ENCODE data around the gene STOML3.

The STOML3 gene

GRCh38 chr13:39037880-39038568 is 47.4 kb upstream of the STOML3 start, which contains the start of the genes NHLRC3 and PROSER1:
Gene NHLRC3, plus strand, starts transcription at chr13:39038456. Its CDS starts 184 bp downstream, at chr13:39038640.
Gene PROSER1, minus strand, starts transcription at chr13:39038089. Its CDS starts 847 bp downstream, at chr13:39037242.
- Histone ChIP-seq H3K4me3 (ENCODE audit: low read length) (peak within 1 kb of the TSS; percentile 95), H2AFZ (ENCODE audit: low read depth, low read length) (peak within 1 kb of the TSS; percentile 97), H3K9ac (ENCODE audit: low read length) (peak within 1 kb of the TSS; percentile 96), H3K9me3 (ENCODE audit: insufficient read depth, low read length) (no peaks in the 10 kb centered on the region), H4K20me1 (ENCODE audit: insufficient read depth, low read length) (peaks cover 18% of the 10 kb centered on the region), H3K4me1 (ENCODE audit: low read length) (peaks cover 27% of the 10 kb centered on the region), H3K4me2 (ENCODE audit: low read length) (peak within 1 kb of the TSS; percentile 84), H3K27ac (ENCODE audit: low read length) (peak within 1 kb of the TSS; percentile 84), H3K27me3 (ENCODE audit: low read depth, low read length) (no peaks in the 10 kb centered on the region), H3K36me3 (replicated peaks; ENCODE audit: low read depth, low read length) (peaks cover 15% of the 10 kb centered on the region), H3K79me2 (ENCODE audit: low read length) (peaks cover 66% of the 10 kb centered on the region)
- TF ChIP-seq EZH2phosphoT487 (IDR thresholded peaks at IDR 0.05; ENCODE audit: low read depth) (no peak), CTCF (IDR thresholded peaks at IDR 0.05; ENCODE audit: low read depth, low read length) (no peak)

GRCh38 chr13:39037410-39037879 is 46.8 kb upstream of the STOML3 start:
- Histone ChIP-seq H3K4me1 (ENCODE audit: low read length) (peaks cover 27% of the 10 kb centered on the region), H3K36me3 (replicated peaks; ENCODE audit: low read depth, low read length) (peaks cover 10% of the 10 kb centered on the region), H3K27ac (ENCODE audit: low read length) (peak overlapping the region; percentile 84), H3K4me3 (ENCODE audit: low read length) (peak overlapping the region; percentile 95), H3K4me2 (ENCODE audit: low read length) (peak overlapping the region; percentile 84), H2AFZ (ENCODE audit: low read depth, low read length) (peak overlapping the region; percentile 97; the same call in 1 of the 2 replicates), H3K79me2 (ENCODE audit: low read length) (peaks cover 71% of the 10 kb centered on the region), H3K9me3 (ENCODE audit: insufficient read depth, low read length) (no peaks in the 10 kb centered on the region), H3K9ac (ENCODE audit: low read length) (peak overlapping the region; percentile 96), H3K27me3 (ENCODE audit: low read depth, low read length) (no peaks in the 10 kb centered on the region), H4K20me1 (ENCODE audit: insufficient read depth, low read length) (peaks cover 18% of the 10 kb centered on the region)
- TF ChIP-seq EZH2phosphoT487 (IDR thresholded peaks at IDR 0.05; ENCODE audit: low read depth) (no peak), CTCF (IDR thresholded peaks at IDR 0.05; ENCODE audit: low read depth, low read length) (no peak)

- Histone ChIP-seq H3K4me2 (ENCODE audit: low read length) (peak overlapping the region; percentile 84), H3K36me3 (replicated peaks; ENCODE audit: low read depth, low read length) (peaks cover 10% of the 10 kb centered on the region), H3K4me3 (ENCODE audit: low read length) (peak overlapping the region; percentile 95), H3K9me3 (ENCODE audit: insufficient read depth, low read length) (no peaks in the 10 kb centered on the region), H3K27ac (ENCODE audit: low read length) (peak overlapping the region; percentile 84), H3K79me2 (ENCODE audit: low read length) (peaks cover 82% of the 10 kb centered on the region), H2AFZ (ENCODE audit: low read depth, low read length) (no peak overlapping the region), H3K27me3 (ENCODE audit: low read depth, low read length) (no peaks in the 10 kb centered on the region), H3K9ac (ENCODE audit: low read length) (peak overlapping the region; percentile 96), H3K4me1 (ENCODE audit: low read length) (peaks cover 27% of the 10 kb centered on the region), H4K20me1 (ENCODE audit: insufficient read depth, low read length) (peaks cover 25% of the 10 kb centered on the region)
- TF ChIP-seq CTCF (IDR thresholded peaks at IDR 0.05; ENCODE audit: low read depth, low read length) (no peak), EZH2phosphoT487 (IDR thresholded peaks at IDR 0.05; ENCODE audit: low read depth) (no peak)
Measured at GRCh38 chr13:39036212-39036611, 45.6 kb upstream of the STOML3 start.

GRCh38 chr13:39035799-39036198 is 45.2 kb upstream of the STOML3 start:
- H2AFZ ChIP-seq (ENCODE audit: low read depth, low read length): no peak overlapping the region
- H3K4me3 ChIP-seq (ENCODE audit: low read length): peak overlapping the region; percentile 95
- peaks cover 87% of the 10 kb centered on the region for H3K79me2 ChIP-seq (ENCODE audit: low read length)
- H3K9me3 ChIP-seq (ENCODE audit: insufficient read depth, low read length): no peaks in the 10 kb centered on the region
- peak overlapping the region; percentile 84 for H3K4me2 ChIP-seq (ENCODE audit: low read length)
- H3K36me3 ChIP-seq (replicated peaks; ENCODE audit: low read depth, low read length): peaks cover 10% of the 10 kb centered on the region
- H3K27me3 ChIP-seq (ENCODE audit: low read depth, low read length): no peaks in the 10 kb centered on the region
- peak overlapping the region; percentile 96 for H3K9ac ChIP-seq (ENCODE audit: low read length)
- no peak for TF ChIP-seq CTCF (IDR thresholded peaks at IDR 0.05; ENCODE audit: low read depth, low read length)
- no peak for TF ChIP-seq EZH2phosphoT487 (IDR thresholded peaks at IDR 0.05; ENCODE audit: low read depth)
- H3K4me1 ChIP-seq (ENCODE audit: low read length): peaks cover 27% of the 10 kb centered on the region
- peak overlapping the region; percentile 84; the same call in 1 of the 2 replicates for H3K27ac ChIP-seq (ENCODE audit: low read length)
- peaks cover 25% of the 10 kb centered on the region for H4K20me1 ChIP-seq (ENCODE audit: insufficient read depth, low read length)
